ENCODE results near the gene MEGF11. TPM values are rescaled to one million over a fixed set of nuclear protein-coding genes. Genes with fewer than 3 reads are reported as not detected.

The MEGF11 gene
- polyA plus RNA-seq, 3 donors, result not detected

GRCh38 chr15:65963358-65963757 is 290.2 kb downstream of the MEGF11 start:
- Histone ChIP-seq H3K36me3 (replicated peaks in 1 of 2; ENCODE audit: control insufficient read depth in 1 of 2, insufficient read depth in 2 of 2, low read length in 2 of 2) (no peaks in the 10 kb centered on the region), H3K9ac (ENCODE audit: insufficient read depth, low read length, poor library complexity, severe bottlenecking) (no peak overlapping the region), H3K4me1 (ENCODE audit: control insufficient read depth in 1 of 2, insufficient read depth in 2 of 2, low read length in 2 of 2) (no peaks in the 10 kb centered on the region), H2AFZ (ENCODE audit: insufficient read depth, low read depth, low read length, poor library complexity, severe bottlenecking) (no peak overlapping the region), H4K20me1 (ENCODE audit: insufficient read depth, low read length) (no peaks in the 10 kb centered on the region), H3K9me3 (replicated peaks in 1 of 2; ENCODE audit: control insufficient read depth in 1 of 2, insufficient read depth in 1 of 2, low read length in 2 of 2) (no peaks in the 10 kb centered on the region), H3K27ac (ENCODE audit: low read depth in 1 of 2, low read length in 2 of 2) (no peak overlapping the region), H3K79me2 (ENCODE audit: insufficient read depth, low read length) (no peaks in the 10 kb centered on the region), H3K4me3 (replicated peaks in 1 of 3; ENCODE audit: low read depth in 2 of 3, low read length in 3 of 3) (no peak overlapping the region), H3K4me2 (replicated peaks; ENCODE audit: extremely low read depth, low read length, poor library complexity, severe bottlenecking) (no peak overlapping the region), H3K27me3 (ENCODE audit: control insufficient read depth in 2 of 2, insufficient read depth in 2 of 2, low read length in 2 of 2) (peaks cover 0 to 2% of the 10 kb centered on the region in 2 donors)
- Mint-ChIP-seq H3K27ac (no peak overlapping the region), H3K4me1 (no peaks in the 10 kb centered on the region), H3K4me3 (no peak overlapping the region), H3K9me3 (peaks cover 0 to 3% (median 0%) of the 10 kb centered on the region in 7 donors), H3K36me3 (no peaks in the 10 kb centered on the region), H3K27me3 (ENCODE audit: low read depth in 3 of 3) (peaks cover 12 to 25% (median 19%) of the 10 kb centered on the region in 3 donors)
- intact Hi-C loops (cut with micrococcal nuclease), result no loop called here
- WGBS (ENCODE audit: insufficient coverage), result 82% methylated on average over 2 of the region's 5 CpGs
- TF ChIP-seq CTCF (IDR thresholded peaks at IDR 0.05), result no peak
- DNase-seq, result no peak

DNA sequence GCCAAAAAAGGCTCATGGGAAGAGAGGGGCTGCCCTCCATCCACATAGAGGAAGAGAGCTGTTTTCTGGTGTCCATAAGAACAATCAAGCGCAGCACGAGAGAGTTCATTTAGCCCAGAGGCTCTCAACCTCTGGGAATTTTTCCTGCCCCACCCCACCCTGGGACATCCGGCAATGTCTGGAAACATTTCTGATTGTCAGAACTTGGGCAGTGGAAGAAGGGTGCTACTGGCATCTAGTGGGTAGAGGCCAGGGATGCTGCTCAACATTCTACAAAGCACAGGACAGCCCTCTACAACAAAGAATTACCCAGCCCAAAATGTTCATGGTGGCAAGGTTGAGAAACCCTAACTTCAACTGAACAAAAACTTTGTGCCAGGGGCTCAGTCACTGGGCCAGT is 291.4 kb downstream of the MEGF11 start:
- no peaks in the 10 kb centered on the region for H4K20me1 ChIP-seq (ENCODE audit: insufficient read depth, low read length)
- H3K27me3 ChIP-seq (ENCODE audit: control insufficient read depth in 2 of 2, insufficient read depth in 2 of 2, low read length in 2 of 2), result no peaks in the 10 kb centered on the region
- no peaks in the 10 kb centered on the region for H3K36me3 ChIP-seq (replicated peaks in 1 of 2; ENCODE audit: control insufficient read depth in 1 of 2, insufficient read depth in 2 of 2, low read length in 2 of 2)
- no peaks in the 10 kb centered on the region for H3K79me2 ChIP-seq (ENCODE audit: insufficient read depth, low read length)
- H3K27me3 Mint-ChIP-seq (ENCODE audit: low read depth in 3 of 3), result peaks cover 11 to 28% (median 17%) of the 10 kb centered on the region in 3 donors
- H3K4me2 ChIP-seq (replicated peaks; ENCODE audit: extremely low read depth, low read length, poor library complexity, severe bottlenecking), result no peak overlapping the region
- H3K9me3 Mint-ChIP-seq, result peaks cover 0 to 3% (median 0%) of the 10 kb centered on the region in 7 donors
- no peak for DNase-seq
- no peaks in the 10 kb centered on the region for H3K36me3 Mint-ChIP-seq
- no peaks in the 10 kb centered on the region for H3K9me3 ChIP-seq (replicated peaks in 1 of 2; ENCODE audit: control insufficient read depth in 1 of 2, insufficient read depth in 1 of 2, low read length in 2 of 2)
- H2AFZ ChIP-seq (ENCODE audit: insufficient read depth, low read depth, low read length, poor library complexity, severe bottlenecking), result no peak overlapping the region
- TF ChIP-seq CTCF (IDR thresholded peaks at IDR 0.05), result no peak
- no peak overlapping the region for H3K4me3 ChIP-seq (replicated peaks in 1 of 3; ENCODE audit: low read depth in 2 of 3, low read length in 3 of 3)
- H3K9ac ChIP-seq (ENCODE audit: insufficient read depth, low read length, poor library complexity, severe bottlenecking), result no peak overlapping the region
- H3K27ac ChIP-seq (ENCODE audit: low read depth in 1 of 2, low read length in 2 of 2), result no peak overlapping the region
- intact Hi-C loops (cut with micrococcal nuclease), result no loop called here
- H3K4me3 Mint-ChIP-seq, result no peak overlapping the region
- no peaks in the 10 kb centered on the region for H3K4me1 Mint-ChIP-seq
- no peak overlapping the region for H3K27ac Mint-ChIP-seq
- no peaks in the 10 kb centered on the region for H3K4me1 ChIP-seq (ENCODE audit: control insufficient read depth in 1 of 2, insufficient read depth in 2 of 2, low read length in 2 of 2)
- WGBS (ENCODE audit: insufficient coverage), result no CpG with 5 or more reads among the region's 3 CpGs
